Mesendoderm (in vitro differentiated cells): ENCODE data around the gene SMIM12.
"Not testable (repeated sequence)": the region's sequence is repeated elsewhere in the genome, so short reads cannot be mapped to it uniquely, and the experiment has no call there.

ENCODE experiments used
- DNase-seq: peaks from one replicate; pipeline ENCODE4 v3.0.0; 2013
- H2AK5ac ChIP-seq: 2 replicates; pipeline ENCODE4 v1.6.1; 2013; ENCODE audit warnings: low read length, inconsistent platforms
- H2BK120ac ChIP-seq: 2 replicates; pipeline ENCODE4 v1.6.1; 2013; ENCODE audit warnings: low read depth, mild to moderate bottlenecking, low read length, moderate library complexity, mixed read lengths
- H2BK15ac ChIP-seq: replicated peaks from 2 replicates; pipeline ENCODE4 v1.6.1; 2013; ENCODE audit warnings: low read depth, mild to moderate bottlenecking, moderate library complexity
- H2BK5ac ChIP-seq: 2 replicates; pipeline ENCODE4 v1.6.1; 2013; ENCODE audit warnings: low read length, inconsistent platforms
- H3K18ac ChIP-seq: 2 replicates; pipeline ENCODE4 v1.6.1; 2013; ENCODE audit warnings: mild to moderate bottlenecking, low read length, mixed read lengths
- H3K23ac ChIP-seq: one replicate; pipeline ENCODE4 v1.6.1; 2013; ENCODE audit warnings: low read length
- H3K27ac ChIP-seq: 2 replicates; pipeline ENCODE4 v1.5.1; 2013; ENCODE audit warnings: low read depth, mild to moderate bottlenecking, inconsistent platforms, low read length, moderate library complexity
- H3K27me3 ChIP-seq: 2 replicates; pipeline ENCODE4 v1.6.1; 2013; ENCODE audit warnings: low read length, control low read depth, mild to moderate bottlenecking, inconsistent platforms; ENCODE audit not compliant: insufficient read depth, poor library complexity
- H3K36me3 ChIP-seq: 2 replicates; pipeline ENCODE4 v1.6.1; 2013; ENCODE audit warnings: low read length, inconsistent platforms; ENCODE audit not compliant: control insufficient read depth, insufficient read depth
- H3K4ac ChIP-seq: one replicate; pipeline ENCODE4 v1.6.1; 2013; ENCODE audit warnings: low read depth, mild to moderate bottlenecking, low read length, moderate library complexity
- H3K4me1 ChIP-seq: 2 replicates; pipeline ENCODE4 v1.6.1; 2013; ENCODE audit warnings: low read depth, low read length, inconsistent platforms; ENCODE audit not compliant: control insufficient read depth
- H3K4me2 ChIP-seq: 2 replicates; pipeline ENCODE4 v1.6.1; 2013; ENCODE audit warnings: low read length
- H3K4me3 ChIP-seq: 2 replicates; pipeline ENCODE4 v1.5.1; 2013; ENCODE audit warnings: mild to moderate bottlenecking, low read length
- H3K56ac ChIP-seq: one replicate; pipeline ENCODE4 v1.6.1; 2013; ENCODE audit warnings: low read length
- H3K79me1 ChIP-seq: 2 replicates; pipeline ENCODE4 v1.6.1; 2013; ENCODE audit warnings: low read length, inconsistent platforms
- H3K79me2 ChIP-seq: 2 replicates; pipeline ENCODE4 v1.6.1; 2013; ENCODE audit warnings: mild to moderate bottlenecking, low read length; ENCODE audit not compliant: control insufficient read depth, insufficient read depth
- H3K9ac ChIP-seq: 2 replicates; pipeline ENCODE4 v1.6.1; 2013; ENCODE audit warnings: low read length, inconsistent platforms
- H4K5ac ChIP-seq: one replicate; pipeline ENCODE4 v1.6.1; 2013; ENCODE audit warnings: low read length
- H4K8ac ChIP-seq: one replicate; pipeline ENCODE4 v1.6.1; 2013; ENCODE audit warnings: low read depth, mild to moderate bottlenecking, control low read depth, low read length, moderate library complexity
- WGBS: extraction: QIAGEN DNeasy Blood & Tissue Kit; methylation state at CpG from one replicate; pipeline ENCODE4 v1.1.7; 2013; ENCODE audit warnings: low lambda C conversion rate, missing lambda C conversion rate; ENCODE audit not compliant: insufficient coverage; ENCODE audit errors: extremely low coverage; 5-methylcytosine and 5-hydroxymethylcytosine counted together

The SMIM12 gene

DNA sequence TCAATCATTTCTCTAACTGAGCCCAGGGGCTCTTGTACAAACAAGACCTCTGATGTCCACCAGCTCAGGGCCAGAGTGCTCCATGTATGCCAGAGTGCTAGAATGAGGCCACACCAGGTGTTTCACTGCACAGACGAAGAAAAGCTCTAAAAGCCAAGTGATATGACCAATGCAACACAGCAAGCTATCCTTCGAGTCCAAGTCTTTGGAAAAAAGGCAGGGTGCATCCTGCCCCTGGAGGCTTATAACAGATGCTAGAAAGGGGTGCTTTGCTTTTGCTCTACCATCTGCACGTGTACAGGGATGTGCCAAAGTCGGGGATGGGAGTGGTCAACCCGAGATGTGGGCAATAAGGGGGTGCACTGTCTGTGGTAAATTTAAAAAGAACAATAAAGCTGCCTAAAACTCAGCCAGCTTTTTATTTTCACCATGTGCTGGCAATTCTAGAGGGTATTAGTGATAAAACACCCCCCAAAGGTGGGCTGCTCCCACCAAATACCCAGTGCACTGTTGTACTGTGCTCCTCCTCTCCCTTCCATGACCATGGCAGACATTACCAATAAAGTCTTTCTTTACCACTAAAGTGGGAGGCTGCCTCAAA lies 32.1 kb downstream of the SMIM12 start:
- H3K9ac ChIP-seq = no peak overlapping the region
- no CpG with 5 or more reads among the region's 5 CpGs for WGBS
- no peak overlapping the region for H3K27ac ChIP-seq
- no peaks in the 10 kb centered on the region for H3K36me3 ChIP-seq
- no peaks in the 10 kb centered on the region for H3K79me1 ChIP-seq
- no peaks in the 10 kb centered on the region for H3K4me1 ChIP-seq
- no peak overlapping the region for H3K4ac ChIP-seq
- H3K18ac ChIP-seq = no peak overlapping the region
- no peak overlapping the region for H2BK15ac ChIP-seq
- no peak overlapping the region for H3K56ac ChIP-seq
- no peak overlapping the region for H4K5ac ChIP-seq
- no peak for DNase-seq
- H2BK5ac ChIP-seq = no peak overlapping the region
- no peaks in the 10 kb centered on the region for H3K79me2 ChIP-seq
- no peak overlapping the region for H3K4me3 ChIP-seq
- no peak overlapping the region for H2AK5ac ChIP-seq
- H2BK120ac ChIP-seq = no peak overlapping the region
- no peak overlapping the region for H4K8ac ChIP-seq
- no peak overlapping the region for H3K4me2 ChIP-seq
- no peak overlapping the region for H3K23ac ChIP-seq
- H3K27me3 ChIP-seq = no peaks in the 10 kb centered on the region

DNA sequence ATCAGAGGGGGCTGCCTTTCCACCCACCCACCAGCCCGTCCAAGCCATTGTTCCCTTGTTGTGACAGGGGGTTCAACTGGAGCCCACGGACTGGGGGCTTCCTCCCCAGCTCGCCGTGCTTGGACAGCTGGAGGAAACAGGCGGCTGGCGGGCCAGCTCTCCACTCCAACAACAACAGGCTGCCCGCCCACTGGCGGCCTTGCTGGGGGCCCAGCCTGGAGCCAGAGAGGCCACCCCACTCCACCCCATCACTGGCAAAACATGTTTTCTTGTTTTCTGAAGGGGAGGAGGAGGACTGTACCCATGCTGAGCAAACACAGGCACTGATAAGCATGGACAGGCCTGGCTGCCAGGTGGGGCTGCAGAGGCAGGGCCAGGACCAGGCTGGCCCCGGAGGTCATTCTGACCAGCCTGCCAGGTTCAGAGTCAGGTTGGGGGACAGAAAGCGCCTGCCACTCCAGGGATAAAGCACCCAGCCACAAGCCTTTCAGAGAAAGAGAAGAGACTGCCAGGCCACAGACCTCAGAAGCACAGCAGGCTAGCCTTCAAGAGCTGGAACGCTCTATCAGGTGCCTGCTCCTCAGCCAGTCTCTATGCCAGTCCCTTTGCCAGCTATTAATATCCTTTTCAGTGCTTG lies 34.0 kb downstream of the SMIM12 start:
- Histone ChIP-seq H3K79me1 (no peaks in the 10 kb centered on the region), H3K9ac (no peak overlapping the region), H3K36me3 (no peaks in the 10 kb centered on the region), H4K8ac (no peak overlapping the region), H3K4me3 (no peak overlapping the region), H3K79me2 (no peaks in the 10 kb centered on the region), H2BK5ac (no peak overlapping the region), H3K4me1 (no peaks in the 10 kb centered on the region), H2BK15ac (no peak overlapping the region), H2AK5ac (no peak overlapping the region), H4K5ac (no peak overlapping the region), H3K4ac (no peak overlapping the region), H3K56ac (no peak overlapping the region), H2BK120ac (no peak overlapping the region), H3K27me3 (no peaks in the 10 kb centered on the region), H3K23ac (no peak overlapping the region), H3K18ac (no peak overlapping the region), H3K4me2 (no peak overlapping the region), H3K27ac (no peak overlapping the region)
- no peak for DNase-seq
- no CpG with 5 or more reads among the region's 11 CpGs for WGBS

DNA sequence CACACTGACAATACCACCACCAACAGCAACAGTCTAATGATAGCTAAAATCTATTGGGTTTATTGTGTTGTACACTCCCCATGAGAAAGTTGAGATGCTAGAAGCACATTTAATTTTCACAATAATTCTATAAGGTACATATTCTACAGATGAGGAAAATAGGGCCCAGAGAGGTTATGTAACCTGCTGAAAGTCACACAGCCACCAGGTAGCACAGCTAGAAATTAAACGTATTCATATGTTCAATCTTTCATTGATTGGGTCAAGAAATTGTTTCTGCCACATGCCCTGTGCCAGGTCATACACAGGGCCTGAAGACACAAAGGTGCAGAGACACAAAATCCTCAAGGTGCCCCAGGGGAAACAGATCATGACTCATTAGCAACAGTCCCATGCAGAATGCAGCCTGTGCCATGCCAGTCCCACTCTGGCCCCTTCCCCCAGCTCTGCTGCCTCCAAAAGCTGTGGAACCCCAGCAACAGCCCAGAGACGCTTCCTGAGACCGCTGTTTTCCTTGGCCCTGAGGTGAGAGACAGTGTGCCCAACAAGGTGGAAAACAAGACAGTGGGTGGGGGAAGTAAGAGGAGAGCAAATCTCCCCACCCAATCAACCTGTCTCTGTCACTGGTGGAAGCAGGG lies 34.6 kb downstream of the SMIM12 start:
- no CpG with 5 or more reads among the region's 3 CpGs for WGBS
- Histone ChIP-seq H2BK5ac (no peak overlapping the region), H3K79me2 (no peaks in the 10 kb centered on the region)

DNA sequence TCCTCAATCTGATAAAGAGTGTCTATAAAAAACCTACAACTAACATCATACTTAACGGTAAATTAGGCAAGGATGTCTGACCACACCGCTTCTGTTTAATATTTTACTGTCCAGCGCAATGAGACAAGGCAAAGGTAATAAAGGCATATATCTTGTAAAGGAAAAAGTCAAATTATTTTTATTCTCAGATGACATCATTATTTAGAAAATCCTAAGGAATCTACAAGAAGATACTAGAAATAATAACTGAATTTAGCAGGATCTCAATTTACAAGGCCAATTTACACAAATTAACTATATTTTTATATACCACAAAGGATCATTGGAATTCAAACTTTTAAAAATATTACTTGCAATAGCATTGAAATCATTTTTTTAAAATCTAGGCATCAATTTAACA lies 37.3 kb downstream of the SMIM12 start:
- Histone ChIP-seq H3K36me3 (no peaks in the 10 kb centered on the region), H3K4me1 (no peaks in the 10 kb centered on the region), H2BK15ac (no peak overlapping the region), H3K4ac (no peak overlapping the region), H2BK120ac (no peak overlapping the region), H3K56ac (no peak overlapping the region), H3K79me1 (no peaks in the 10 kb centered on the region), H4K8ac (no peak overlapping the region), H3K27ac (no peak overlapping the region), H3K79me2 (no peaks in the 10 kb centered on the region), H3K23ac (no peak overlapping the region), H3K4me2 (no peak overlapping the region), H3K9ac (no peak overlapping the region), H2BK5ac (no peak overlapping the region), H3K18ac (no peak overlapping the region), H3K4me3 (no peak overlapping the region), H2AK5ac (no peak overlapping the region), H4K5ac (no peak overlapping the region), H3K27me3 (no peaks in the 10 kb centered on the region)
- no CpG with 5 or more reads among the region's 3 CpGs for WGBS
- DNase-seq = no peak

More for the DNA sequence above, 34.6 kb downstream of the SMIM12 start:
- Histone ChIP-seq H3K9ac (no peak overlapping the region), H3K23ac (no peak overlapping the region), H4K8ac (no peak overlapping the region), H3K56ac (no peak overlapping the region), H4K5ac (no peak overlapping the region), H3K4me3 (no peak overlapping the region), H3K4me2 (no peak overlapping the region), H3K79me1 (no peaks in the 10 kb centered on the region), H3K18ac (no peak overlapping the region), H2BK15ac (no peak overlapping the region), H3K27ac (no peak overlapping the region), H3K27me3 (no peaks in the 10 kb centered on the region), H2BK120ac (no peak overlapping the region), H3K4me1 (no peaks in the 10 kb centered on the region), H2AK5ac (no peak overlapping the region), H3K4ac (no peak overlapping the region), H3K36me3 (no peaks in the 10 kb centered on the region)
- DNase-seq = no peak

DNA sequence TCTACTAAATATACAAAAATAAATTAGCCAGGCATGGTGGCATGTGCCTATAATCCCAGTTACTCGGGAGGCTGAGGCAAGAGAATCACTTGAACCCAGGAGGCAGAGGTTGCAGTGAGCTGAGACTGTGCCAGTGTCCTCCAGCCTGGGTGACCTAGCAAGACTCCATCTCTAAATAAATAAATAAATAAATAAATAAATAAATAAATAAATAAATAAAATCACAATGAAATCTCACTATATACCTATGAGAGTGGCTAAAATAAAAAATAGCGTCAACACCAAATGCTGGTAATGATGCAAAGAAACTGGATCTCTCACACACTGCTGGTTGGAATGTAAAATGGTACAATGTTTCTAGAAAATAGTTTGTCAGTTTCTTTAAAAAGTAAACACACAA lies 40.7 kb downstream of the SMIM12 start:
- not testable (repeated sequence) for H3K4me1 ChIP-seq, H2AK5ac ChIP-seq

More for the DNA sequence above, 40.7 kb downstream of the SMIM12 start:
- H3K4me2 ChIP-seq, H3K4ac ChIP-seq, H2BK5ac ChIP-seq, H3K27me3 ChIP-seq, H3K18ac ChIP-seq, H3K56ac ChIP-seq, H3K4me3 ChIP-seq, H3K79me2 ChIP-seq, H3K79me1 ChIP-seq, H3K27ac ChIP-seq, H2BK15ac ChIP-seq, H3K9ac ChIP-seq, H4K8ac ChIP-seq, DNase-seq, H4K5ac ChIP-seq, H2BK120ac ChIP-seq, H3K23ac ChIP-seq, H3K36me3 ChIP-seq: not testable (repeated sequence)
- WGBS = no CpG with 5 or more reads among the region's 2 CpGs
